Measurements from ENCODE around the gene XYLB. TPM values are rescaled to one million over a fixed set of nuclear protein-coding genes. Genes with fewer than 3 reads are reported as not detected.

The XYLB gene
- total RNA-seq, 1 experiment from 2014 or later, result 6.6 TPM

GRCh38 chr3:38372214-38372601, 25.6 kb downstream of the XYLB start:
- H3K27ac ChIP-seq (ENCODE audit: low read length), result no peak overlapping the region
- POLR2A ChIA-PET, result no interaction called here
- H3K4me1 ChIP-seq (ENCODE audit: control insufficient read depth, insufficient read depth, low read length), result no peaks in the 10 kb centered on the region
- H3K36me3 ChIP-seq (ENCODE audit: control insufficient read depth, insufficient read depth, low read length), result no peaks in the 10 kb centered on the region
- CTCF ChIA-PET, result no interaction called here
- ATAC-seq (no peak), DNase-seq (ENCODE audit: low read depth, low spot score) (no peak)
- intact Hi-C loops (cut with micrococcal nuclease; ENCODE audit: unreplicated experiment), result no loop called here
- in situ Hi-C loops (cut with HindIII; ENCODE audit: low pct_unique_long_range_greater_than_20kb, low sequenced_read_pairs), result no loop called here
- TF ChIP-seq POLR2AphosphoS5 (IDR thresholded peaks at IDR 0.05; ENCODE audit: low read depth, low read length), result no peak
- TF ChIP-seq TCF7L2 (IDR thresholded peaks at IDR 0.05; ENCODE audit: low read depth, low read length), result no peak
- no peak for TF ChIP-seq REST (IDR thresholded peaks at IDR 0.05; ENCODE audit: insufficient read depth in 1 of 2, low read depth in 2 of 2, low read length in 1 of 2)
- no peak for TF ChIP-seq SIN3A (IDR thresholded peaks at IDR 0.05; ENCODE audit: borderline replicate concordance, insufficient read depth, low read depth, low read length)
- TF ChIP-seq CTCF (IDR thresholded peaks at IDR 0.05), result no peak
- BruUV-seq (replicated peaks), result no TSS peak
- H3K27me3 ChIP-seq (ENCODE audit: control insufficient read depth, insufficient read depth, low read length), result no peaks in the 10 kb centered on the region
- H3K9me3 ChIP-seq (ENCODE audit: control insufficient read depth, insufficient read depth, low read depth, low read length), result no peaks in the 10 kb centered on the region
- no peak overlapping the region for H3K4me3 ChIP-seq (ENCODE audit: low read depth in 2 of 2, low read length in 2 of 2)

- in situ Hi-C loops (cut with HindIII; ENCODE audit: low pct_unique_long_range_greater_than_20kb, low sequenced_read_pairs), result no loop called here
- BruUV-seq (replicated peaks), result no TSS peak
These were observed 27.6 kb downstream of the XYLB start for GRCh38 chr3:38374221-38374620.

More at GRCh38 chr3:38374221-38374620, 27.6 kb downstream of the XYLB start:
- Histone ChIP-seq H3K27ac (ENCODE audit: low read length) (no peak overlapping the region), H3K4me3 (ENCODE audit: low read depth in 2 of 2, low read length in 2 of 2) (no peak overlapping the region), H3K4me1 (ENCODE audit: control insufficient read depth, insufficient read depth, low read length) (no peaks in the 10 kb centered on the region), H3K27me3 (ENCODE audit: control insufficient read depth, insufficient read depth, low read length) (no peaks in the 10 kb centered on the region), H3K36me3 (ENCODE audit: control insufficient read depth, insufficient read depth, low read length) (no peaks in the 10 kb centered on the region), H3K9me3 (ENCODE audit: control insufficient read depth, insufficient read depth, low read depth, low read length) (no peaks in the 10 kb centered on the region)
- intact Hi-C loops (cut with micrococcal nuclease; ENCODE audit: unreplicated experiment), result no loop called here
- DNase-seq (ENCODE audit: low read depth, low spot score) (no peak), ATAC-seq (no peak)
- ChIA-PET CTCF (no interaction called here), POLR2A (no interaction called here)
- TF ChIP-seq CTCF (IDR thresholded peaks at IDR 0.05) (no peak), SIN3A (IDR thresholded peaks at IDR 0.05; ENCODE audit: borderline replicate concordance, insufficient read depth, low read depth, low read length) (no peak), REST (IDR thresholded peaks at IDR 0.05; ENCODE audit: insufficient read depth in 1 of 2, low read depth in 2 of 2, low read length in 1 of 2) (no peak), POLR2AphosphoS5 (IDR thresholded peaks at IDR 0.05; ENCODE audit: low read depth, low read length) (no peak), TCF7L2 (IDR thresholded peaks at IDR 0.05; ENCODE audit: low read depth, low read length) (no peak)

All from Panc1 (cell line).